Measurements from ENCODE around the gene SMG5.

SMG5 gene

DNA sequence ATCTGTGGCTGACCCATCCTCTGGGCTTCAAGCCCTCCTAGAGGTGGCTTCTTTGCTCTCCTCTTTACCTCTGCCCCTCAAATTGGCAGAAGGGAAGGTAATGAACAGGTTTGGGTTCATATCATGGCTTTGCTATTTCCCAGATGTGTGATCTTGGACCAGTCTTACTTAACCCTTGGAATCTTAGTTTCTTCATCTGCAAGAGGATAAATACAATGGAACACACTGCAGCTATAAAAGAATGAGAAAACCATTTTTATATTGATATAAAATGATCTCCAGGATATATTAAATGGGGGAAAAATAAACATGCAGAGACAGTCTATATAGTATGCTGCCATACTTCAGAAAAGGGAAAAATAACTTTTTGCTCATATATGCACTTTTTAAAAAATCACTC, 7.2 kb upstream of the SMG5 start:
- DNase-seq (ENCODE audit: insufficient read length, low spot score) = no peak
- TF ChIP-seq, protein P1, sequence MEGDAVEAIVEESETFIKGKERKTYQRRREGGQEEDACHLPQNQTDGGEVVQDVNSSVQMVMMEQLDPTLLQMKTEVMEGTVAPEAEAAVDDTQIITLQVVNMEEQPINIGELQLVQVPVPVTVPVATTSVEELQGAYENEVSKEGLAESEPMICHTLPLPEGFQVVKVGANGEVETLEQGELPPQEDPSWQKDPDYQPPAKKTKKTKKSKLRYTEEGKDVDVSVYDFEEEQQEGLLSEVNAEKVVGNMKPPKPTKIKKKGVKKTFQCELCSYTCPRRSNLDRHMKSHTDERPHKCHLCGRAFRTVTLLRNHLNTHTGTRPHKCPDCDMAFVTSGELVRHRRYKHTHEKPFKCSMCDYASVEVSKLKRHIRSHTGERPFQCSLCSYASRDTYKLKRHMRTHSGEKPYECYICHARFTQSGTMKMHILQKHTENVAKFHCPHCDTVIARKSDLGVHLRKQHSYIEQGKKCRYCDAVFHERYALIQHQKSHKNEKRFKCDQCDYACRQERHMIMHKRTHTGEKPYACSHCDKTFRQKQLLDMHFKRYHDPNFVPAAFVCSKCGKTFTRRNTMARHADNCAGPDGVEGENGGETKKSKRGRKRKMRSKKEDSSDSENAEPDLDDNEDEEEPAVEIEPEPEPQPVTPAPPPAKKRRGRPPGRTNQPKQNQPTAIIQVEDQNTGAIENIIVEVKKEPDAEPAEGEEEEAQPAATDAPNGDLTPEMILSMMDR (IDR thresholded peaks at IDR 0.05; ENCODE audit: insufficient read depth, missing control alignments) = no peak
- FAIRE-seq = no peak

- TF ChIP-seq, protein P1 (IDR thresholded peaks at IDR 0.05; ENCODE audit: insufficient read depth, missing control alignments) = no peak
- no peak for DNase-seq (ENCODE audit: insufficient read length, low spot score)
- FAIRE-seq = no peak
Observed at GRCh38 chr1:156286061-156286460, 3.4 kb upstream of the SMG5 start.

- FAIRE-seq (no peak), DNase-seq (ENCODE audit: insufficient read length, low spot score) (no peak)
- TF ChIP-seq, protein P1 (IDR thresholded peaks at IDR 0.05; ENCODE audit: insufficient read depth, missing control alignments) = no peak
Observed at GRCh38 chr1:156285437-156285836, 2.8 kb upstream of the SMG5 start.

DNA sequence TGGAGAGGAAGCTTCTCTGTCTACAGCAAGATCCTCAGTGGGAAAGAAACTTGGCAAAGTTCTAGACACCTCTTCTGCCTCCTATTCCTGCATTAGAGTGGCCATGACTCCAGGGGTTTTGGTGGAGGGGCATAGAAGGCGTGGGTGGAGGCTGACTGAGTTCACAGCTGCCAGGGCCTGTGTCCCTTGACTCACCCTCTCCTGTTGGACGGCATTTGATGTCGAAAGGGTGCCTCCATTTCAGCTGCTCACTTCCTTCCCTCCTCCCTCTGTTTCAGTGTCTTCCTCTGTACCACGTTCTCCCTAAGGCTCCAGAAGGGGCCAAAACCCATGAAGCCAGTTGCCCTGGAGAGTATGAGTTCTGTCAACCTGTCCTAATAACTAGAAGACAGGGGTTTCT, 2.1 kb upstream of the SMG5 start:
- FAIRE-seq = no peak
- TF ChIP-seq, protein P1 (IDR thresholded peaks at IDR 0.05; ENCODE audit: insufficient read depth, missing control alignments) = no peak
- DNase-seq (ENCODE audit: insufficient read length, low spot score) = no peak

DNA sequence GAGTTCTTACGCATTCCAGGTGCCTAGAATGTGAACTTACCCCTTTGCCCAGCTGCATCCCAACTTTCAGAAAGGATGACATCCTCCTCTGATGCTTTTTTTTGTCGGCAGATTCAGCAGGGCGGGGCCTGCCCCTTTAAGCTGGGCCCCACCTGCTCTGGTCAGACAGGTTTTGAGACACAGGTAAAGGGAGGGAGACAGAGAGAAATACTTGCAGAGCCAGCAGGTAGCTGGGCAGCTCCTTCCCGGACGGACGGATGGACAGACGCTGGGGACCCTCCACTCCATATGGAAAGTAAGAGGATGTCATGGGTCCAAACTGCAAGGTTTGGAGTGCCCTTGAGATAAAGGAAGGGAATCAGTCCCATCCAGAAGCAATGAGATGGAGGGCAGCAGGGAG, 1.5 kb upstream of the SMG5 start, which contains the start of gene TMEM79:
Gene TMEM79, plus strand, starts transcription at position 214 of the 400 bp plus-strand sequence. CDS start 902 bp downstream, outside the sequence.
- FAIRE-seq (no peak), DNase-seq (ENCODE audit: insufficient read length, low spot score) (no peak)
- TF ChIP-seq, protein P1 (IDR thresholded peaks at IDR 0.05; ENCODE audit: insufficient read depth, missing control alignments) = no peak

- TF ChIP-seq, protein P1 (IDR thresholded peaks at IDR 0.05; ENCODE audit: insufficient read depth, missing control alignments) = no peak
- no peak for FAIRE-seq
- DNase-seq (ENCODE audit: insufficient read length, low spot score) = no peak
Observed at GRCh38 chr1:156283521-156283920, 896 bp upstream of the SMG5 start.

DNA sequence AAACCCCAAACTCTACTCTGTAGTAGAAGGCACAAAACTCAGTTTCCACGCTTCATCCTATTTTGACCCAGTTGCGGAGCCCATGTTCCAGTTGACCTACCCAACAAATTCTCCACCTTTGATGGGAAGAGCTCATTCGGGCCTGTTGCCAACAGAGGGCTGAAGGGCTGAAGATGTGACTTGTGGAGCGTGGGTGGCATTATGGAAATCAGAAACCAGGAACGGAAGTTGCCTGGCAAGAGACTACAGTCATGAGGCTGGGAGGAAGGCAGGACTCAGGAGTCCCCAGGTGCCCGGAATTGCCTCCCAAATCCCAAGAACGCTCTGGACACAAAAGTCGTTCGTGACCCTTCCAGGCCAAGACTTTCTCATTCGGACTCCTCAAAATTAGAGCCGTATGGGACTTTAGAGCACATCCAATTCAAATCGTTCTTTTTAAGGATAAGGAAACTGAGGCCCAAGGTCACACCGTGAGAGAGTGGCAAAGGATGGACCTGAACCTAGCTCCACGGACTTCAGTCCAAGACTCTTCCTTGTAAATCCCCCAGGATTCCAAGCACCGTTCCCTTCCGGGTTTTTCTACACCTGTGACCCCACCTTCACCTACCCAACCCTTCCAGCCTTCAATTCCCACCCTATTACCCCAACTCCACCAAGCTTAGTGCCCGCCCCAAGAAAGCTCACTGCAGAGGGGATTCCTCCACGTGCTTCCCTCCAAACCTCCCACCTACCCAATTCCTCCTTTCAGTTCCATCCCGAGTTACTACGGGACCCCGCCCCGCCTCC, 739 bp downstream of the SMG5 start:
- FAIRE-seq (no peak), DNase-seq (ENCODE audit: insufficient read length, low spot score) (no peak)
- TF ChIP-seq, protein P1 (IDR thresholded peaks at IDR 0.05; ENCODE audit: insufficient read depth, missing control alignments) = no peak
